HepG2 (cell line): ENCODE measurements around the gene CCDC82. TPM values are rescaled to one million over a fixed set of nuclear protein-coding genes. Genes with fewer than 3 reads are reported as not detected.
A peak's percentile ranks its signal among the peaks of the same experiment; 100 is the strongest.

ENCODE experiments used
- ATAC-seq: fragments of 200-7000 bp; cut with Tn5 transposase; 3 replicates; pipeline ENCODE4 v1.9.1; 2020; ENCODE audit warnings: mild to moderate bottlenecking, moderate library complexity
- BruUV-seq: library from RNA; stranded (reverse); fragments of 400-500 nt; replicated peaks from 2 replicates; lab custom pipeline; 2021; lab: Mats Ljungman, UMichigan
- CTCF ChIA-PET: fragments of 300-600 bp; formaldehyde crosslinking; extraction: SDS; loops from one replicate; lab custom pipeline; 2021; ENCODE audit warnings: low total read pairs, inconsistent platforms, low intra/inter-chr PET ratio; lab: Yijun Ruan, JAX
- POLR2A ChIA-PET: fragments of 350-600 bp; sonication (Branson Sonifier 250); formaldehyde crosslinking; loops from one replicate; lab custom pipeline; 2020; ENCODE audit warnings: antibody characterized with exemption, inconsistent platforms; lab: Yijun Ruan, JAX
- DNase-seq: peaks from one replicate; pipeline ENCODE4 v3.0.0-alpha.2; 2015; ENCODE audit warnings: low spot score
- FAIRE-seq: peaks from 3 replicates; lab custom pipeline; 2011; peaks lifted over from hg19 to GRCh38; lab: Jason Lieb, UNC
- H2AFZ ChIP-seq: one replicate; pipeline ENCODE4 v1.6.1; 2011; ENCODE audit warnings: low read length, inconsistent platforms
- H3K27ac ChIP-seq: fragments of 300-600 bp; 3 replicates; pipeline ENCODE4 v1.8.0; 2011; ENCODE audit warnings: mixed run types, mild to moderate bottlenecking, mixed read lengths, low read length, inconsistent platforms; ENCODE audit not compliant: insufficient read depth; ENCODE audit errors: extremely low read length
- H3K27me3 ChIP-seq, 2 experiments: fragments of 200-600 bp in 1 of 2; 2 replicates in 1 of 2; 3 replicates in 1 of 2; pipeline versions ENCODE4 v1.6.0 to v1.8.0; 2011; ENCODE audit warnings: low read length in 2 of 2, mild to moderate bottlenecking in 2 of 2, moderate library complexity in 2 of 2, inconsistent platforms in 1 of 2; ENCODE audit not compliant: insufficient read depth in 2 of 2, control insufficient read depth in 1 of 2
- H3K36me3 ChIP-seq, 2 experiments: fragments of 200-600 bp in 1 of 2; replicated peaks in 1 of 2; 2 replicates in 1 of 2; 3 replicates in 1 of 2; pipeline versions ENCODE4 v1.5.1 to v1.8.0; 2011; ENCODE audit warnings: low read length in 2 of 2, inconsistent platforms in 1 of 2; ENCODE audit not compliant: insufficient read depth in 2 of 2, control insufficient read depth in 1 of 2
- H3K4me1 ChIP-seq: 2 replicates; pipeline ENCODE4 v1.5.1; 2012; ENCODE audit warnings: low read length, inconsistent platforms; ENCODE audit not compliant: insufficient read depth
- H3K4me2 ChIP-seq: 2 replicates; pipeline ENCODE4 v1.6.0; 2011; ENCODE audit warnings: low read depth, low read length, inconsistent platforms
- H3K4me3 ChIP-seq, 3 experiments: fragments of 200-600 bp in 1 of 3; sonication (generic), shearing (Covaris generic) in 1 of 3; replicated peaks in 1 of 3; 2 replicates each; pipeline ENCODE4 v1.5.1; 2011 to 2016; ENCODE audit warnings: low read length in 3 of 3, inconsistent platforms in 2 of 3, low read depth in 2 of 3, mild to moderate bottlenecking in 2 of 3, control low read depth in 1 of 3, mixed read lengths in 1 of 3; ENCODE audit not compliant: insufficient read depth in 1 of 3
- H3K79me2 ChIP-seq: one replicate; pipeline ENCODE4 v1.6.1; 2011; ENCODE audit warnings: low read length, inconsistent platforms; ENCODE audit not compliant: insufficient read depth
- H3K9ac ChIP-seq: 2 replicates; pipeline ENCODE4 v1.6.0; 2011; ENCODE audit warnings: mild to moderate bottlenecking, low read depth, low read length, inconsistent platforms; ENCODE audit not compliant: insufficient read depth
- H3K9me3 ChIP-seq: 2 replicates; pipeline ENCODE4 v1.5.1; 2012; ENCODE audit warnings: mild to moderate bottlenecking, low read length
- H4K20me1 ChIP-seq: 2 replicates; pipeline ENCODE4 v1.6.0; 2011; ENCODE audit warnings: inconsistent platforms, mild to moderate bottlenecking, low read length, moderate library complexity; ENCODE audit not compliant: insufficient read depth
- CEBPB ChIP-seq: IDR thresholded peaks from 2 replicates; pipeline ENCODE4 v1.6.1; 2011; ENCODE audit warnings: low read depth, low read length, improper control_type of control experiment, borderline replicate concordance
- HOXA7 ChIP-seq: sonication (generic); formaldehyde crosslinking; IDR thresholded peaks from 2 replicates; pipeline ENCODE4 v1.8.1; 2022; ENCODE audit warnings: mild to moderate bottlenecking, missing genetic modification reagents, moderate library complexity
- MLX ChIP-seq: IDR thresholded peaks from 2 replicates; pipeline ENCODE4 v1.6.1; 2016
- SMARCE1 ChIP-seq: fragments of 450-650 bp; IDR thresholded peaks from 2 replicates; pipeline ENCODE4 v1.6.1; 2017; ENCODE audit warnings: borderline replicate concordance
- ZNF629 ChIP-seq: sonication (generic); formaldehyde crosslinking; conservative IDR thresholded peaks from 2 replicates; pipeline ENCODE4 v1.5.0; 2020; ENCODE audit warnings: missing genetic modification reagents
- WGBS: methylation state at CpG from one replicate; pipeline ENCODE4 v1.1.6; 2017; ENCODE audit warnings: low lambda C conversion rate; 5-methylcytosine and 5-hydroxymethylcytosine counted together
- in situ Hi-C: cut with HindIII; loops from 2 replicates; pipeline ENCODE4 v1.10.0; 2017; ENCODE audit warnings: low pct_unique_long_range_greater_than_20kb; ENCODE audit not compliant: extremely low pct_ligation_motif_present
- intact Hi-C: fragments of 100-400 bp; cut with micrococcal nuclease; formaldehyde crosslinking; loops from one replicate; pipeline ENCODE4 v1.10.0; 2022; ENCODE audit not compliant: unreplicated experiment
- polyA plus RNA-seq, 8 experiments: library from polyadenylated mRNA; depleted of rRNA in 3 of 8; stranded (reverse) in 7 of 8; unstranded in 1 of 8; fragments of >200 nt; fragmentation: Illumina TruSeq in 4 of 8; extraction: Trizol in 4 of 8; gene quantifications; 2 replicates each; pipeline versions ENCODE4 v1.2.1 to v1.2.3, GENCODE V29; 2011 to 2016; ENCODE audit warnings: low read depth in 4 of 8, missing spikeins in 1 of 8, mixed read lengths in 1 of 8; ENCODE audit not compliant: insufficient read depth in 1 of 8
- total RNA-seq, 5 experiments: library from RNA; depleted of rRNA; stranded (reverse); fragments of >200 nt; fragmentation: Illumina TruSeq; extraction: Trizol; gene quantifications; 2 replicates each; pipeline ENCODE4 v1.2.3, GENCODE V29; 2016; ENCODE audit warnings: low read depth in 1 of 5

CCDC82 gene
- total and polyA plus RNA-seq, 2 of the 13 experiments (the other 11 are each of a cell fraction or from before 2014, with no cell fraction given), result 19.7 to 25.7 TPM

GRCh38 chr11:96335388-96335787, 54.3 kb downstream of the CCDC82 start:
- ChIA-PET POLR2A (interaction anchor here (1.0 kb wide), 1 partner anchor 17 kb away, joined by 3 read pairs; no protein-coding TSS in a partner anchor), CTCF (no interaction called here)
- H3K4me1 ChIP-seq, result peaks cover 100% of the 10 kb centered on the region
- no peak for DNase-seq
- 97% methylated on average over 4 of the region's 4 CpGs for WGBS
- peak; percentile 71 for TF ChIP-seq CEBPB
- no peak for TF ChIP-seq HOXA7
- TF ChIP-seq, all 625 proteins: peak for 1
- in situ Hi-C loops, result no loop called here
- Histone ChIP-seq H3K9ac (no peak overlapping the region), H4K20me1 (no peaks in the 10 kb centered on the region; the same call in 1 of the 2 replicates), H3K4me3 (no peak overlapping the region), H3K27ac (no peak overlapping the region), H2AFZ (no peak overlapping the region), H3K36me3 (peaks cover 1 to 14% of the 10 kb centered on the region in 2 experiments; a peak in 4 of 5 replicates), H3K4me2 (peak overlapping the region; percentile 24; the same call in 1 of the 2 replicates), H3K27me3 (no peaks in the 10 kb centered on the region), H3K9me3 (no peaks in the 10 kb centered on the region), H3K79me2 (peaks cover 93% of the 10 kb centered on the region)
- BruUV-seq, result no TSS peak
- FAIRE-seq (no peak), ATAC-seq (no peak)
- intact Hi-C loops, result no loop called here

- no peak for TF ChIP-seq MLX (CRISPR knock-in tag)
- no peak for TF ChIP-seq SMARCE1
- TF ChIP-seq ZNF629 (CRISPR knock-in tag), result peak; percentile 72
- TF ChIP-seq, all 625 proteins: peak for 1
- 87% methylated on average over 4 of the region's 4 CpGs for WGBS
- Histone ChIP-seq H4K20me1 (peaks cover 4% of the 10 kb centered on the region; the same call in 1 of the 2 replicates), H3K9me3 (no peaks in the 10 kb centered on the region), H3K36me3 (peaks cover 1 to 14% of the 10 kb centered on the region in 2 experiments; a peak in 4 of 5 replicates), H3K4me3 (no peak overlapping the region), H3K9ac (no peak overlapping the region), H3K27ac (no peak overlapping the region), H3K4me2 (no peak overlapping the region; the same call in 1 of the 2 replicates), H2AFZ (no peak overlapping the region), H3K79me2 (peaks cover 93% of the 10 kb centered on the region), H3K4me1 (peaks cover 100% of the 10 kb centered on the region), H3K27me3 (no peaks in the 10 kb centered on the region)
- no peak for FAIRE-seq
- no peak for DNase-seq
- CTCF ChIA-PET, result no interaction called here
- no peak for ATAC-seq
- BruUV-seq, result no TSS peak
- POLR2A ChIA-PET, result no interaction called here
- intact Hi-C loops, result no loop called here
- in situ Hi-C loops, result no loop called here
Measured at GRCh38 chr11:96334219-96334618, 55.5 kb downstream of the CCDC82 start.
